H9 (cell line): ENCODE results near the gene ZBTB44. TPM values are rescaled to one million over a fixed set of nuclear protein-coding genes. Genes with fewer than 3 reads are reported as not detected.

ENCODE experiments used
- DNase-seq: peaks from one replicate; pipeline ENCODE4 v3.0.0-alpha.2; 2017
- H2AFZ ChIP-seq: one replicate; pipeline ENCODE4 v1.6.1; 2013; ENCODE audit warnings: mild to moderate bottlenecking, low read length, control low read depth, moderate library complexity
- H2AK5ac ChIP-seq: 2 replicates; pipeline ENCODE4 v1.6.1; 2013; ENCODE audit warnings: low read length, control low read depth, mixed read lengths; ENCODE audit not compliant: insufficient read length
- H2BK120ac ChIP-seq: one replicate; pipeline ENCODE4 v1.6.1; 2013; ENCODE audit warnings: low read depth, mild to moderate bottlenecking, low read length, control low read depth, inconsistent platforms; ENCODE audit not compliant: poor library complexity, severe bottlenecking
- H2BK12ac ChIP-seq: 2 replicates; pipeline ENCODE4 v1.6.1; 2013; ENCODE audit warnings: low read length, control low read depth, mixed read lengths, low read depth; ENCODE audit not compliant: insufficient read length
- H2BK15ac ChIP-seq: 2 replicates; pipeline ENCODE4 v1.6.1; 2013; ENCODE audit warnings: low read depth, low read length, control low read depth
- H2BK20ac ChIP-seq: one replicate; pipeline ENCODE4 v1.6.1; 2013; ENCODE audit warnings: low read depth, mild to moderate bottlenecking, low read length, control low read depth, inconsistent platforms; ENCODE audit not compliant: poor library complexity, severe bottlenecking
- H2BK5ac ChIP-seq: 2 replicates; pipeline ENCODE4 v1.6.1; 2013; ENCODE audit warnings: low read length, control low read depth, mixed read lengths; ENCODE audit not compliant: insufficient read length
- H3K14ac ChIP-seq: 2 replicates; pipeline ENCODE4 v1.6.1; 2013; ENCODE audit warnings: low read length, control low read depth; ENCODE audit not compliant: insufficient read depth
- H3K18ac ChIP-seq: 2 replicates; pipeline ENCODE4 v1.6.1; 2013; ENCODE audit warnings: low read depth, mild to moderate bottlenecking, mixed read lengths, low read length, control low read depth; ENCODE audit not compliant: insufficient read length
- H3K23ac ChIP-seq: 2 replicates; pipeline ENCODE4 v1.6.1; 2013; ENCODE audit warnings: low read length, control low read depth, mixed read lengths, low read depth; ENCODE audit not compliant: insufficient read length
- H3K23me2 ChIP-seq: 2 replicates; pipeline ENCODE4 v1.6.1; 2013; ENCODE audit warnings: low read depth, mild to moderate bottlenecking, mixed read lengths, low read length, control low read depth; ENCODE audit not compliant: insufficient read length, poor library complexity, severe bottlenecking
- H3K27ac ChIP-seq: 2 replicates; pipeline ENCODE4 v1.5.1; 2013; ENCODE audit warnings: low read length, control low read depth, mixed read lengths, low read depth; ENCODE audit not compliant: insufficient read length
- H3K27me3 ChIP-seq: 2 replicates; pipeline ENCODE4 v1.6.1; 2013; ENCODE audit warnings: low read length, control low read depth, inconsistent platforms; ENCODE audit not compliant: insufficient read depth
- H3K4ac ChIP-seq: 2 replicates; pipeline ENCODE4 v1.6.1; 2013; ENCODE audit warnings: low read depth, mild to moderate bottlenecking, control low read depth, inconsistent platforms, low read length, moderate library complexity
- H3K4me1 ChIP-seq: 2 replicates; pipeline ENCODE4 v1.6.1; 2013; ENCODE audit warnings: low read length, control low read depth, inconsistent platforms; ENCODE audit not compliant: insufficient read depth
- H3K4me2 ChIP-seq: 2 replicates; pipeline ENCODE4 v1.6.1; 2013; ENCODE audit warnings: low read length, control low read depth, mixed read lengths; ENCODE audit not compliant: insufficient read length, insufficient read depth
- H3K56ac ChIP-seq: 2 replicates; pipeline ENCODE4 v1.6.1; 2013; ENCODE audit warnings: low read depth, mild to moderate bottlenecking, mixed read lengths, low read length, control low read depth; ENCODE audit not compliant: insufficient read length
- H3K79me1 ChIP-seq: 2 replicates; pipeline ENCODE4 v1.6.1; 2013; ENCODE audit warnings: low read depth, mild to moderate bottlenecking, moderate library complexity, low read length, control low read depth, inconsistent platforms; ENCODE audit not compliant: insufficient read depth, poor library complexity, severe bottlenecking
- H3K79me2 ChIP-seq: 2 replicates; pipeline ENCODE4 v1.6.1; 2013; ENCODE audit warnings: low read length, control low read depth, inconsistent platforms; ENCODE audit not compliant: insufficient read depth
- H3K9ac ChIP-seq: 2 replicates; pipeline ENCODE4 v1.6.1; 2013; ENCODE audit warnings: low read length, control low read depth, mixed read lengths; ENCODE audit not compliant: insufficient read length; ENCODE audit errors: extremely low read depth
- H3K9me3 ChIP-seq: one replicate; pipeline ENCODE4 v1.6.1; 2013; ENCODE audit warnings: low read depth, low read length, inconsistent platforms; ENCODE audit not compliant: control insufficient read depth
- H3T11ph ChIP-seq: one replicate; pipeline ENCODE4 v1.6.1; 2013; ENCODE audit warnings: mild to moderate bottlenecking, low read length, control low read depth, inconsistent platforms
- H4K20me1 ChIP-seq: one replicate; pipeline ENCODE4 v1.6.1; 2013; ENCODE audit not compliant: control insufficient read depth, insufficient read length, insufficient read depth
- H4K5ac ChIP-seq: 2 replicates; pipeline ENCODE4 v1.6.1; 2013; ENCODE audit warnings: low read depth, mild to moderate bottlenecking, mixed read lengths, low read length, control low read depth; ENCODE audit not compliant: insufficient read length
- H4K8ac ChIP-seq: replicated peaks from 2 replicates; pipeline ENCODE4 v1.6.1; 2013; ENCODE audit warnings: low read length, control low read depth, mixed read lengths, low read depth; ENCODE audit not compliant: insufficient read length
- H4K91ac ChIP-seq: 2 replicates; pipeline ENCODE4 v1.6.1; 2013; ENCODE audit warnings: low read depth, mild to moderate bottlenecking, moderate library complexity, mixed read lengths, low read length, control low read depth; ENCODE audit not compliant: insufficient read length
- H3K27ac Mint-ChIP-seq, 3 experiments: 2 replicates in 2 of 3; 3 replicates in 1 of 3; pipeline ENCODE4 v1.8.0; 2020 to 2021; ENCODE audit warnings: mixed read lengths in 3 of 3, mild to moderate bottlenecking in 1 of 3, moderate library complexity in 1 of 3
- H3K27me3 Mint-ChIP-seq: 2 replicates; pipeline ENCODE4 v1.8.0; 2021; ENCODE audit warnings: low read depth, mild to moderate bottlenecking, moderate library complexity, mixed read lengths
- H3K36me3 Mint-ChIP-seq, 3 experiments: 2 replicates in 2 of 3; 3 replicates in 1 of 3; pipeline ENCODE4 v1.8.0; 2020 to 2021; ENCODE audit warnings: low read depth in 3 of 3, mixed read lengths in 3 of 3; ENCODE audit not compliant: insufficient read depth in 1 of 3
- H3K4me1 Mint-ChIP-seq, 2 experiments: 2 replicates each; pipeline ENCODE4 v1.8.0; 2020; ENCODE audit warnings: mixed read lengths in 2 of 2
- H3K4me3 Mint-ChIP-seq, 2 experiments: 2 replicates in 1 of 2; 3 replicates in 1 of 2; pipeline ENCODE4 v1.8.0; 2020 to 2021; ENCODE audit warnings: mild to moderate bottlenecking in 2 of 2, mixed read lengths in 2 of 2, moderate library complexity in 1 of 2
- H3K9me3 Mint-ChIP-seq, 2 experiments: 2 replicates in 1 of 2; 3 replicates in 1 of 2; pipeline ENCODE4 v1.8.0; 2020; ENCODE audit warnings: mild to moderate bottlenecking in 2 of 2, mixed read lengths in 2 of 2, moderate library complexity in 1 of 2
- WGBS: extraction: QIAGEN DNeasy Blood & Tissue Kit; methylation state at CpG from one replicate; pipeline ENCODE4 v1.1.7; 2013; ENCODE audit warnings: missing lambda C conversion rate, low lambda C conversion rate, mixed read lengths; ENCODE audit not compliant: insufficient read length; ENCODE audit errors: extremely low coverage; 5-methylcytosine and 5-hydroxymethylcytosine counted together
- total RNA-seq: library from RNA; stranded (reverse); gene quantifications from 2 replicates; pipeline ENCODE4 v1.2.1, GENCODE V29; 2021
- TF ChIP-seq, protein P1 (sequence below): fragments of 200-600 bp; sonication (generic); conservative IDR thresholded peaks from 3 replicates; pipeline ENCODE4 v1.8.0; 2021; ENCODE audit warnings: antibody characterized with exemption, mild to moderate bottlenecking

Gene ZBTB44
- total RNA-seq, 1 experiment from 2014 or later: 67.7 TPM

GRCh38 chr11:130304651-130305050 lies 10.1 kb downstream of the ZBTB44 start:
- no peak overlapping the region for H4K8ac ChIP-seq
- H3K14ac ChIP-seq: no peak overlapping the region
- Mint-ChIP-seq H3K27ac (no peak overlapping the region), H3K4me3 (no peak overlapping the region), H3K36me3 (peaks cover 40 to 66% (median 42%) of the 10 kb centered on the region in 3 experiments), H3K4me1 (peaks cover 13 to 14% of the 10 kb centered on the region in 2 experiments), H3K27me3 (no peaks in the 10 kb centered on the region), H3K9me3 (peaks cover 35 to 40% of the 10 kb centered on the region in 2 experiments)
- no peak overlapping the region for H2AFZ ChIP-seq
- no peak overlapping the region for H2BK120ac ChIP-seq
- H3K4me2 ChIP-seq: no peak overlapping the region
- no peak overlapping the region for H4K91ac ChIP-seq
- no peak overlapping the region for H3K18ac ChIP-seq
- WGBS: no CpG with 5 or more reads among the region's 2 CpGs
- no peaks in the 10 kb centered on the region for H3K9me3 ChIP-seq
- H3K27ac ChIP-seq: no peak overlapping the region
- H3K4ac ChIP-seq: no peak overlapping the region
- H3K23me2 ChIP-seq: no peaks in the 10 kb centered on the region
- H3K23ac ChIP-seq: no peak overlapping the region
- no peak overlapping the region for H3K56ac ChIP-seq
- no peak overlapping the region for H2AK5ac ChIP-seq
- H3K4me1 ChIP-seq: no peaks in the 10 kb centered on the region
- no peak overlapping the region for H2BK15ac ChIP-seq
- no peaks in the 10 kb centered on the region for H3K27me3 ChIP-seq
- no peak overlapping the region for H4K5ac ChIP-seq
- H3K9ac ChIP-seq: no peak overlapping the region
- H2BK20ac ChIP-seq: no peak overlapping the region
- no peak overlapping the region for H2BK12ac ChIP-seq
- H3K79me2 ChIP-seq: peaks cover 48% of the 10 kb centered on the region; the same call in 1 of the 2 replicates
- no peaks in the 10 kb centered on the region for H4K20me1 ChIP-seq
- H3T11ph ChIP-seq: no peak overlapping the region
- no peak for DNase-seq
- H3K79me1 ChIP-seq: peaks cover 6% of the 10 kb centered on the region
- TF ChIP-seq, protein P1, sequence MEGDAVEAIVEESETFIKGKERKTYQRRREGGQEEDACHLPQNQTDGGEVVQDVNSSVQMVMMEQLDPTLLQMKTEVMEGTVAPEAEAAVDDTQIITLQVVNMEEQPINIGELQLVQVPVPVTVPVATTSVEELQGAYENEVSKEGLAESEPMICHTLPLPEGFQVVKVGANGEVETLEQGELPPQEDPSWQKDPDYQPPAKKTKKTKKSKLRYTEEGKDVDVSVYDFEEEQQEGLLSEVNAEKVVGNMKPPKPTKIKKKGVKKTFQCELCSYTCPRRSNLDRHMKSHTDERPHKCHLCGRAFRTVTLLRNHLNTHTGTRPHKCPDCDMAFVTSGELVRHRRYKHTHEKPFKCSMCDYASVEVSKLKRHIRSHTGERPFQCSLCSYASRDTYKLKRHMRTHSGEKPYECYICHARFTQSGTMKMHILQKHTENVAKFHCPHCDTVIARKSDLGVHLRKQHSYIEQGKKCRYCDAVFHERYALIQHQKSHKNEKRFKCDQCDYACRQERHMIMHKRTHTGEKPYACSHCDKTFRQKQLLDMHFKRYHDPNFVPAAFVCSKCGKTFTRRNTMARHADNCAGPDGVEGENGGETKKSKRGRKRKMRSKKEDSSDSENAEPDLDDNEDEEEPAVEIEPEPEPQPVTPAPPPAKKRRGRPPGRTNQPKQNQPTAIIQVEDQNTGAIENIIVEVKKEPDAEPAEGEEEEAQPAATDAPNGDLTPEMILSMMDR: no peak
- H2BK5ac ChIP-seq: no peak overlapping the region
